GM18498 (cell line): ENCODE measurements around the gene SYNE1.
"Not testable (repeated sequence)": the region's sequence is repeated elsewhere in the genome, so short reads cannot be mapped to it uniquely, and the experiment has no call there.

Source experiments
- ATAC-seq: cut with Tn5 transposase; IDR thresholded peaks from one replicate; pipeline ENCODE4 v1.9.1; 2021; ENCODE audit warnings: mild to moderate bottlenecking, moderate library complexity; ENCODE audit not compliant: unreplicated experiment

Gene SYNE1

GRCh38 chr6:152428126-152428525, 209.0 kb downstream of the SYNE1 start:
- ATAC-seq = no peak

DNA sequence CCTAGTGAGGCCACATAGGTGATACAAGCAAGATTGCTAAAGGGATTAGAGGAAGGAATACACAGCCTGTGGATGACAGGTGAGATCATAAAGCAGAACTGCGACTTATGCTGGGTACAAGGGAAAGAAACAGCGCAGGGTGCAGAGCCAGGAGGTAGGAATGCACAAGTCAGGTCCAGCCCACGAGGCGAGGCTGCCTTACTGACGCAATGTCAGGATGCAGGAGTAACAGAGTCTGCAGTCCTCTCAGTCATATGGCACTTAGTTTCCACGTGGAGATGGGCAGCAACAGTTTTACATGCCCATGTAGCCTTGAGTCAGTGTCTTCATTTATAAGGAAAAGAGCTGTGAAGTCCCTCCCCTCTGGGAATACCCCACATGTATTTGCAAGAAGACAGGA, 210.9 kb downstream of the SYNE1 start:
- no peak for ATAC-seq

GRCh38 chr6:152423216-152424103, 213.7 kb downstream of the SYNE1 start:
- ATAC-seq = peak; percentile 66

GRCh38 chr6:152421496-152421895, 215.7 kb downstream of the SYNE1 start:
- ATAC-seq = not testable (repeated sequence)

DNA sequence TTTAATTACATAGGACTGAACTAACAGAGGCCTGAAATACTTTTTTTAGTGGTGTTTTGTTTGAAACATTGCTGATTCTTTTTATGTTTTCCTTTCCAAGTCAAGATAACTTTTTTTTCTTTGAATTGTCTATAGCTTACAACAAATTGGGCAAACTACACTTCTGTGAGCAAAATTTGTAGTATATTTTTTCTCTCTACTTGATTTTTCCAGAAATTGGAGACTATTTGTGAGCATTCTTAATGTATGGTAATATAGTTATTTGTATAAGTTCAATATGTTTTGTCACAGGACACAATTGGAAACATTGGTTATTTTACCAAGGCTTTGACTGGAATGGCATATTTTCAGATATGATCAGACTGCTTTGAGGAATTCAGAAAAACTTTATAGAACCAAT, 216.5 kb downstream of the SYNE1 start:
- no peak for ATAC-seq

GRCh38 chr6:152418551-152418950, 218.6 kb downstream of the SYNE1 start:
- ATAC-seq = no peak

- no peak for ATAC-seq
Observed at GRCh38 chr6:152416652-152417051, 220.5 kb downstream of the SYNE1 start.

- no peak for ATAC-seq
Observed at GRCh38 chr6:152404936-152405595, 232.1 kb downstream of the SYNE1 start.

DNA sequence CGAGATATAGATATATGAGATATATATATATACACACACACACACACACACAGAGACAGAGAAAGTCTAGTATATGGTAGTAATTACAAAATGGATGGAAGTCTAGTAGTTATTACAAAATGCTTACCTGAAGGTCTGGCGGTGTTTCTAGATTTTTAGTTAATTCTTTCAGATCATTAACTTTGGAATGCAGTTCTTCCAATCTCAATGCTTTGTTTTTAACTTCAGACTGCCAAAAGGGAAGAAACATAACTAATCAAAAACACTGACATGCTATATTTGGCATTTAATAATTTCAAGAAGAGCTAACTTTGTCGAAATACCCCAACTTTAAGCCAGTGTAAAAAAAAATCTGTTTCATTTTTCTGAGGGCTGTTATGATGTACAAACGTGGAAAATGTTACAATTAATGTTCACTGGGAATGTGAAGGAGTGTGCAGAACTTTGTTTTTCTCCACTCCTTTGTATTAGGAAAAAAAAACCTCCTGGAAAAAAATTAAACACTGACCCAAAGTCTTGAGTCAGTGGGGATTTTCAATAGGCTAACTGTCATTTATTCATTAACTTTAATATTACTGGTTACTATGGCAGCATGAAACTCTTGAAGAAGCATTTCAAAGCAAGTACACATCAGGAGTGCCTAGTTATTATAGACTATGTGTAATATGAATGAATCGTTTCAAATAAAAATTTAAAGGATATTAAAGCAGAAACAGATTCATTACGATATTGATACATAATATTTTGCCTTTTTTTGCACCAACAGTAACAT, 232.9 kb downstream of the SYNE1 start:
- peak; percentile 50 for ATAC-seq

- no peak for ATAC-seq
Observed at GRCh38 chr6:152402791-152403190, 234.4 kb downstream of the SYNE1 start.

DNA sequence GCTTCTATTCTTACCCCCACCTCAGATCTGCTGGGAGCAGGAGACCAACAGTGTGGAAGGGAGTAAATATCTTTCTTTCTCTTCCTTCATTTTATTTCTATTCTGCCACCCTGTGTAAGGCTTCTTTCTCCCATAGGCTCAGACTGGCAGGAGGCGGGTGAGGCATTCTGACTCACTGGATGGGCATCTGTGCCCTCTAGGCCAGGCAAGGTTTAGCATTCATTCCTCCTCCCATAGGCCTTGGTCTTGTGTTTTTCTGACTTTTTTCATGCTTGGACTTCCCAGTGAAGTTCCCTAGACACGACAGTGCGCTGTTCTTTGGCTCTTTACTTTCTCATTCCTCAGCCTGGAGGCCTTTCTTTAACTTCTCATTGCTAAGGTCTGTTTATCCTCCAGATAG, 235.2 kb downstream of the SYNE1 start:
- no peak for ATAC-seq

DNA sequence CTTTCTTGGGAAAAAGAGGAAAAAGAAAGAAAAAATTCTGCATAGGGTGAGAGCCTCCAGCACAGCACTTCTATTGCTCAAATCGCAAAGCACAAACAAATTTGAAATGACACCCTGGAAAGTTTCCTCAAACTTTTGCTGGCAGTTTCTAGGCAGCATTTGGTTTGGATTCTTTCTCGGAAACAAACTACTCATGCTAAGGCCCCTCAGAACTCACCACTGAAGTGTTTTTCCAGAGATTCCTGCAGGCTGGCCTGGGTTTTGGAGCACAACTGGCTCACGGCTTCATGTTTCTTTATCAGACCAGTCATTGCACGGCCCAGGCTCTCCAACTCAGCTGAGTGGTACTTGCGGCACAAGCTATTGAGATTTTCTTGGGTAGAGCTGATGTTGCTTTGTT, 237.8 kb downstream of the SYNE1 start:
- no peak for ATAC-seq

DNA sequence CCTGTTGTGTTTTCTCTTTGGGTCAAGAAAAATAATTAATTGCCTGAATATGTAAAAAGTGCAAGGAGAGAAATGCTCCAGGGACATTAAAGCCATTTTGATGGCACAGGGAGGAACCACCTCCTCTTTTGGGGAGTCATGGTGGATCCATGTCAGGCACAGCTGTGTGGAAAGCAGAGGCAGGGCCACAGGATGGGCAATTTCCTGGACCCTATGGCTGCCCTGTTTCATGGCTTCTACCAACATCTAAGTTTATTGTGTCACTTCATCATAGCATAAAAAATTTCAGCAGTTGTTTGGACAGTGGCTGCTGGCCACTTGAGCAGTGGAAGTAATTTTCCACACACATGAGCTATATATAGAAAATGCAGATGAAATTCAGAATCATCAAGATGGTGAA, 238.2 kb downstream of the SYNE1 start:
- no peak for ATAC-seq

GRCh38 chr6:152398316-152398715, 238.8 kb downstream of the SYNE1 start:
- ATAC-seq = no peak

GRCh38 chr6:152394303-152394702, 242.9 kb downstream of the SYNE1 start:
- no peak for ATAC-seq

DNA sequence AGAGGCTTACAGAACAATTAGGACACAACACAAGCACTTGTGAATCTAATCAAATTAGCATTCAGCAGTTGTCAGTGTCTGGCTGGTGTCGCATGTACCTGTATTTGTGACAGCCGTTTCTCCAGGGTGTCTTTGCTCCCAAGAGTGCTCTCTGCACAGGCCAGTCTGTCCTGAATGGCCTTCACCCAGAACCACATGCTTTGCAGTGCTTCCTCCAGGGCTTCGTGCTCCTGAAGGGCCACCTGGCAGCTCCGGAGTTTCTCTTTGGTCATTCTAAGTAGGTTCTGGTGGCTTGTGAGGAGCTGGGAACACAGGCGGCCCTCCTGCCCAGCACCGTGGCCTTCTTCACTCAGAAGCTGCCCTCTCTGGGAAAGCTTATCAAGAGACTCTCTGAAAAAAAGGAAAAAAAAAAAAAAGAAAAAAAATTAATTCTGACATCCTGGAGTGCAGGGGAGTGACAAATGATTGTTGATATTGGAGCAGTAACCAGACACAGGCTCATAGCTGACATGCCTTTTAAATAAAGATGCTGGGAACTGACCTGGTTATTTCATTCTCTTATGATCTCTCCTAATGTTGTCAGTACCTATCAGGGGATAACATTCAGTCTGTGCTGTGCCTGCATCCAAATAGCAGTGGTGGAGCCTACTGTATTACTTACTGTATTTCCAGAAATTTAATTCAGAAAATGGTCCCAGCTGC, 245.8 kb downstream of the SYNE1 start:
- no peak for ATAC-seq

DNA sequence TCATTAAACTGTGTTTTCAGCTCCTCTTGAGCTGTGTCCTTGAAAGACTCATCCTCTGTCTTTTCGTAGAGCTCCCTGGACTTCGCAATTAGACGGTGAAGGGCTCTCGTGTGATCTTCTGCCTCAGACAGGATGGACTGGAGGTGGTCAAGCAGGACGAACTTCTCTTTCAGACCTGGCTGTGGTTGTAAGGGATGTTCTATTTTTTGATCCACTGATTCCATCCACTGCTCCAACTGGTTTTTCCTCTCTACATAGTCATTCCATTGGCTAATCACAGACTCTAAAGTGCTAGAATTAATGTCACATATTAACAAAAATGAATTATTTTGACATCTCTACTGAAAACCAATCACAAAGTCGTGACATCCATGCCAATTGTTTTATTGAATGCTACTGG, 250.1 kb downstream of the SYNE1 start:
- ATAC-seq = no peak

DNA sequence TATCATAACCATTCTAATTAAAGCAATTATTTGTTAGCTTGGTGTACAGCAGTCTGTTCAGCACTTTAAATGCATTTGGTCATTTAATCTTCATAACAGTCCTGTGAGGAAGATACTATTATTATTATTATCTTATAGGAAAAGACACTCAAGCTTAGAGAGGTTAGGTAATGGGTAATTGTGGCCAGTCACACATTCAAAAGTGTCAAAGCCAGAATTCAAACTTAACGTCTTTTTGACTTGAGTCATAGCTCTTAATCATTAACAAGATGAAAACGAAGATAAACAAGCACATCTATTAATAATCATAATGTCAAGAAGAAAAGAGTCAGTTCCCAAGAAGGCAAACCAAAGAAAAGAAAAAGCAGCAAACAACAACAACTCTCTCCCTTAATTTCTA, 251.0 kb downstream of the SYNE1 start:
- ATAC-seq = no peak

GRCh38 chr6:152380993-152381898, 255.9 kb downstream of the SYNE1 start:
- no peak for ATAC-seq

DNA sequence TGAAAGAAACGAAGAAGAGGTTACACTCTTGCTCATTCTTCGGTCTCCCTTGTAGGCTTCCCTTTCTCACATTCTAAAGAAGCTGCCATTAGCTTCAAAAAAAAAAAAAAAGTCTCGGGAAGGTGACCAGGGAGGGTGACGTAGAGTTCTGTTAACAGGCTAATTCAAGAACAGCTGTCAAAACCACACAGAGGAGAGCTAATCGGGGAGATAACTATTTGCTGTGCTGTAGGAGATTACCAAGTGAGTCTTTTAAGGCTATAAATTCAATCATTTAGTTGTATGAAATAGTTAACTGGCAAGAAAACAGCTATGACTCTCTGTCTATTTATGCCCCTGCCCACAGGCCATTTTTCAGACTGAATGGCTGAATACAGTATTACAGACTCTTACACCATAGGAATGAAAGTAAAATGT, 256.8 kb downstream of the SYNE1 start:
- ATAC-seq = no peak
